HFF-Myc (cell line): ENCODE measurements around the gene ARHGAP31.

Experiments used
- DNase-seq: peaks from one replicate; pipeline ENCODE4 v3.0.0-alpha.2; 2011; ENCODE audit warnings: low read depth; ENCODE audit errors: extremely low read depth
- H3K4me3 ChIP-seq: replicated peaks from 2 replicates; pipeline ENCODE4 v1.5.1; 2011; ENCODE audit warnings: low read depth, mild to moderate bottlenecking, control low read depth, low read length
- TF ChIP-seq, protein P1 (sequence below): IDR thresholded peaks from 2 replicates; pipeline ENCODE4 v1.5.1; 2012; ENCODE audit warnings: mild to moderate bottlenecking, low read depth, low read length, control low read depth; ENCODE audit errors: missing control alignments

The ARHGAP31 gene

GRCh38 chr3:119311081-119311925 lies 17.1 kb downstream of the ARHGAP31 start:
- no peak for DNase-seq
- no peak overlapping the region for H3K4me3 ChIP-seq
- TF ChIP-seq, protein P1, sequence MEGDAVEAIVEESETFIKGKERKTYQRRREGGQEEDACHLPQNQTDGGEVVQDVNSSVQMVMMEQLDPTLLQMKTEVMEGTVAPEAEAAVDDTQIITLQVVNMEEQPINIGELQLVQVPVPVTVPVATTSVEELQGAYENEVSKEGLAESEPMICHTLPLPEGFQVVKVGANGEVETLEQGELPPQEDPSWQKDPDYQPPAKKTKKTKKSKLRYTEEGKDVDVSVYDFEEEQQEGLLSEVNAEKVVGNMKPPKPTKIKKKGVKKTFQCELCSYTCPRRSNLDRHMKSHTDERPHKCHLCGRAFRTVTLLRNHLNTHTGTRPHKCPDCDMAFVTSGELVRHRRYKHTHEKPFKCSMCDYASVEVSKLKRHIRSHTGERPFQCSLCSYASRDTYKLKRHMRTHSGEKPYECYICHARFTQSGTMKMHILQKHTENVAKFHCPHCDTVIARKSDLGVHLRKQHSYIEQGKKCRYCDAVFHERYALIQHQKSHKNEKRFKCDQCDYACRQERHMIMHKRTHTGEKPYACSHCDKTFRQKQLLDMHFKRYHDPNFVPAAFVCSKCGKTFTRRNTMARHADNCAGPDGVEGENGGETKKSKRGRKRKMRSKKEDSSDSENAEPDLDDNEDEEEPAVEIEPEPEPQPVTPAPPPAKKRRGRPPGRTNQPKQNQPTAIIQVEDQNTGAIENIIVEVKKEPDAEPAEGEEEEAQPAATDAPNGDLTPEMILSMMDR, result no peak

DNA sequence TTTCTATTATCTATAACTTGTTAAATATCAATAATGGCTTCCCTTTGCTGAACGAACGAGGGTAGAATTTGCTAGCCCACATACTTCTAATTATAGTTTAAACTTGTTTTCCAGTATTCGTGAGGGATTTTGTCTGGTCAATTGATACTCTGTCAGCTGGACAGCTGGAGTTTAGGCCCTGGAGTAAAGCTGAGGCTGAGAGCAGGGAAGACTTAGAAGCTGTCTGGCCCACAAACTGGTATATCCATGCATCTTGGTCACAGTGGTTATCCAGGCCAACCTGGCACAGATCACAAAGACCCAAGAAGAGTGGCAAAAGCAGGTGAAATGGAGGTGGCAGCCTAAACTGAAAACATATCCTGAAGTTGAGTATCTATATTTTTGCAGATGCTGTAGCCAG lies 19.3 kb downstream of the ARHGAP31 start:
- no peak overlapping the region for H3K4me3 ChIP-seq
- TF ChIP-seq, protein P1, result no peak
- DNase-seq, result no peak

DNA sequence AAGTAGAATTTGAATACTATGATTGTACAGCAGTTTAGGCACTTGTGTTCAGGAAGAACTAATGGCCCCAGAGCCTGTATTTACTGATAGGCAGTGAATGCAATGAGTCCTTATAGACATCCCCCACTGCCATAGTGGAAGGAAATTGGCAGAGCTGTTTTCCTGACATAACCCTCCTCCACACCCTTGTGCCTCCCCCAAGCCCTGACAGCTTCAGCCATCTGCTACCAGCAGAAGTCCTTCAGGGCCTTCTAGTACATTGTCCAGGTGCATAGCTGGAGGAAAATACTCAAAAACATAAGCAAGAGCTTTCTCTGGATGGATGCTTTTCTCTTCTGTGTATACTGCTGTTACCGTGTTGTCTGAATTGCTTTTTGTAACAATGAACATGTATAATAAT lies 20.6 kb downstream of the ARHGAP31 start:
- DNase-seq, result no peak
- H3K4me3 ChIP-seq, result no peak overlapping the region
- TF ChIP-seq, protein P1, result no peak

GRCh38 chr3:119315600-119316312 lies 21.6 kb downstream of the ARHGAP31 start:
- H3K4me3 ChIP-seq, result no peak overlapping the region
- DNase-seq, result no peak
- TF ChIP-seq, protein P1, result no peak

- TF ChIP-seq, protein P1, result no peak
- H3K4me3 ChIP-seq, result no peak overlapping the region
- DNase-seq, result no peak
Observed at GRCh38 chr3:119316313-119316670, 22.1 kb downstream of the ARHGAP31 start.

DNA sequence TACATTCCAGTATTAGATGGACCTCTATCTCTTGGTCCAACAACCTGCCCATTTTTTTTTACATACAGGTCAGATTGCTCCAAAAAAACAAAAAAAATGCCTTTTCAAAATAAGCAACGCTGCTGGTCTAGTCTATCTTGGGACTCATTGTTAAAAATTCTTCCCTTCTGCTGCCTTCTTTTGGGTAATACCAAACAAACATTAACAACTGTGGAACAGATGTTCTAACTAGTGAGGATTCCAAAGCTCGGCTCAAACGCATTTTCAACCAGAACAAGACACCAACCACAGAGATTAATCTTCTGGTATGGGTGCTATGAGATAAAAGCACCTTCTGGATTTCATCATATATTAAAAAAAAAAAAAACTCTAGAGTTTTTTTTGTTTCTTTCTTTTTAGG lies 24.7 kb downstream of the ARHGAP31 start:
- TF ChIP-seq, protein P1, result no peak
- DNase-seq, result peak; percentile 67
- H3K4me3 ChIP-seq, result no peak overlapping the region
